D721Med (cell line): ENCODE data around the gene SPSB3.

Experiments
- DNase-seq: peaks from one replicate; pipeline ENCODE4 v3.0.0; 2011; ENCODE audit warnings: low spot score; ENCODE audit not compliant: insufficient read length
- FAIRE-seq: peaks from 2 replicates; lab custom pipeline; 2011; peaks lifted over from hg19 to GRCh38; lab: Jason Lieb, UNC
- TF ChIP-seq, protein P1 (sequence below): IDR thresholded peaks from 2 replicates; pipeline ENCODE4 v1.5.1; 2012; ENCODE audit warnings: mild to moderate bottlenecking, control low read depth; ENCODE audit not compliant: insufficient read depth; ENCODE audit errors: missing control alignments

Gene SPSB3

DNA sequence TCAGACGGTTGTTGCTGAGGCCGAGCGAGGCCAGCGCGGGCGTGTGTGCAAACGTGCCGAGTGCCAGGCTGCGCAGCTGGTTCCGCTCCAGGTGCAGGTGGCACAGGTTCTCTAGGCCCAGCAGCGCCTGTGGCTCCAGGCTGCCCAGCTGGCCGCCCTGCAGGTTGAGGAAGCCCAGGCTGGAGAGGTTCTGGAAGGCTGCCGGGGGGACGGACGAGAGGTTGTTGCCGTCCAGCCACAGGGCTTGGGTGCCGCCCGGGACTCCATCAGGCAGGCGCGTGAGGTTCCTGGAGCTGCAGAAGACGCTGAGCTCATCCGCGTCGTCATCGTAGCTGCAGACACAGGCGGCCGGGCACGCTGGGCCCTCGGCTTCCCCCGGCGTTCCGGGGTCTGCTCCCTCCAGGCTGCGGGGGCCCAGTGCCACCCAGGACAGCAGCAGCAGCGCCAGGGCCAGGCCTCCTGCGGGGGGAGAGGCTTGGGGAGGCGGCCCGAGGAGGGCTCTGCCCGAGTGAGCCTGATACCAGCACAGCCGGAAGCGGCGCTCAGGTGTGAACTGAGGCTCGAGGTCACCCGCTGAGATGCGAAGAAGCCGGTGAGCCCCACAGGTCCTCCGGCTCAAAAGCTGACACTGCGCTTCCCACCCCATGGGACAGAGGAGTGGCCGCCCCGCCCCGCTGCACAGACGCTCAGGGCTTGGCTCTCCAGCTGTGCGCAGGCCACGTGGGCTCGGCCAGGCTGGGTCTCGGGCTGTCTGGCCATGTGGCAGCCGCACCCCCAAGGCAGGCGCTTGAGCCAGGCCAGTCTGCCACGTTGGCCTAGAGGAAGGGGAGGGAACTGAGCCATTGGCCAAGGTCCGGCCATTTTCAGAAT lies 9.8 kb upstream of the SPSB3 start:
- DNase-seq (no peak), FAIRE-seq (no peak)
- TF ChIP-seq, protein P1, sequence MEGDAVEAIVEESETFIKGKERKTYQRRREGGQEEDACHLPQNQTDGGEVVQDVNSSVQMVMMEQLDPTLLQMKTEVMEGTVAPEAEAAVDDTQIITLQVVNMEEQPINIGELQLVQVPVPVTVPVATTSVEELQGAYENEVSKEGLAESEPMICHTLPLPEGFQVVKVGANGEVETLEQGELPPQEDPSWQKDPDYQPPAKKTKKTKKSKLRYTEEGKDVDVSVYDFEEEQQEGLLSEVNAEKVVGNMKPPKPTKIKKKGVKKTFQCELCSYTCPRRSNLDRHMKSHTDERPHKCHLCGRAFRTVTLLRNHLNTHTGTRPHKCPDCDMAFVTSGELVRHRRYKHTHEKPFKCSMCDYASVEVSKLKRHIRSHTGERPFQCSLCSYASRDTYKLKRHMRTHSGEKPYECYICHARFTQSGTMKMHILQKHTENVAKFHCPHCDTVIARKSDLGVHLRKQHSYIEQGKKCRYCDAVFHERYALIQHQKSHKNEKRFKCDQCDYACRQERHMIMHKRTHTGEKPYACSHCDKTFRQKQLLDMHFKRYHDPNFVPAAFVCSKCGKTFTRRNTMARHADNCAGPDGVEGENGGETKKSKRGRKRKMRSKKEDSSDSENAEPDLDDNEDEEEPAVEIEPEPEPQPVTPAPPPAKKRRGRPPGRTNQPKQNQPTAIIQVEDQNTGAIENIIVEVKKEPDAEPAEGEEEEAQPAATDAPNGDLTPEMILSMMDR: no peak

GRCh38 chr16:1791256-1791942 lies 9.0 kb upstream of the SPSB3 start:
- no peak for FAIRE-seq

GRCh38 chr16:1790611-1791255 lies 8.4 kb upstream of the SPSB3 start:
- TF ChIP-seq, protein P1: no peak
- FAIRE-seq: no peak

More at GRCh38 chr16:1791256-1791942, 9.0 kb upstream of the SPSB3 start:
- DNase-seq: no peak
- TF ChIP-seq, protein P1: no peak

DNA sequence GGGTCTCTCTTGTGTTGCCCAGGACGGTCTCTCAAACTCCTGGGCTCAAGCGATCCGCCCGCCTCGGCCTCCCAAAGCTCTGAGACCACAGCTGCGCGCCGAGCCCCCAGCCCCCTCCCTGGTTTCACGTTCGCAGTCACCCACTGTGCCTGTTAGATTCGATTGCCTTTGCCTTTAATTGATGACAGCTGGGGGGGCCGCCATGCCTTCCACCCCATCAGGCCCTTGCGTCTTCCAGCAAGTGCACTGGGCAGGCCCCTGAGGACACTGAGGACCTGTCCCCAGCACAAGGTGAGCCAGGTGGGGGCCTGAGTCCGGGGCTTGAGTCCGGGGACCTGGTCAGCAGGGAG lies 7.9 kb upstream of the SPSB3 start:
- no peak for FAIRE-seq
- TF ChIP-seq, protein P1: no peak
- DNase-seq: no peak

More at GRCh38 chr16:1790611-1791255, 8.4 kb upstream of the SPSB3 start:
- no peak for DNase-seq

DNA sequence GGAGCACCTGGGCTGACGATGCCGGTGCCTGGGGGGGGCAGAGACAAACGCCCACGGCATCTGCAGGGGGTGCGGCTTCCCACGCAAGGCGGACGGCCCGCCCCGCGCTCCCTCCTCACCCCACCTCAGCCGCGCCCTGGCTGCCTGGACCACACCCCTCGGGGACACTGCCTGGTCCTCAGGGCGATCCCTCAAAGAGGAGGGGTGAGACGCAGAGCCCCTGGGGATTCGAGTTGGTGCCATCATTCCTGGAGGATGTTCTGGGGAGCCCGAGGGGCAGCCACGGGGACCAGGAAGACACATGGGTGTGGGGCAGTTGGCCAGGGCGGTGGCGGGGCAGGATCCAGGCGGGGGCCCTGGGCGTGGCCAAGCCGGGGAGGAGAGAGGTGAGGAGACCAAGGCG lies 7.3 kb upstream of the SPSB3 start:
- TF ChIP-seq, protein P1: no peak
- no peak for DNase-seq
- FAIRE-seq: no peak

DNA sequence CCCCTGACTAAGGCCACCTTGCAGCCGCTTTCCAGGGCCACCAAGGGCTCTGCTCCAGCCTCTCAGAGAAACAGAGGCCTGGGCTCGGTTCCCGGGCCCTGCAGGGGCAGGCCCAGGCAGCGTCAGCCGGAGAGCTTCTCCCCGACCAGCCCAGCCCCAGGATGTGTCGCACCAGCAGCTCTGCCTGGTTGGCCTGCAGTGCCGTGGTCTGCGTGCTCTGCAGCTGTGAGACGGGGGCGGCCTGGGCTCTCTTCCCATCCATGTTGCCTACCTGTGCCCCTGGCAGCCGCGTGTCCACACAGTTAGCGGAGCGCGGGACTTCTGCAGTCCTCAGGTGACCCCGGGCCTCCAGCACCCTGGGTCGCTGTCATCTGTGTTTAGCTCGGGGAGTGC lies 6.3 kb upstream of the SPSB3 start:
- FAIRE-seq: no peak
- DNase-seq: no peak
- TF ChIP-seq, protein P1: no peak
